Activated naive CD4-positive, alpha-beta T cell treated with anti-CD3 and anti-CD28 coated beads, Interleukin-2, amount 50 U/mL, for 16 hours (primary cell): ENCODE measurements around the gene TUBA3E.
"Not testable (repeated sequence)": the region's sequence is repeated elsewhere in the genome, so short reads cannot be mapped to it uniquely, and the experiment has no call there.

Experiments used
- DNase-seq: peaks from one replicate; pipeline ENCODE4 v3.0.0-alpha.2; 2020

TUBA3E gene

DNA sequence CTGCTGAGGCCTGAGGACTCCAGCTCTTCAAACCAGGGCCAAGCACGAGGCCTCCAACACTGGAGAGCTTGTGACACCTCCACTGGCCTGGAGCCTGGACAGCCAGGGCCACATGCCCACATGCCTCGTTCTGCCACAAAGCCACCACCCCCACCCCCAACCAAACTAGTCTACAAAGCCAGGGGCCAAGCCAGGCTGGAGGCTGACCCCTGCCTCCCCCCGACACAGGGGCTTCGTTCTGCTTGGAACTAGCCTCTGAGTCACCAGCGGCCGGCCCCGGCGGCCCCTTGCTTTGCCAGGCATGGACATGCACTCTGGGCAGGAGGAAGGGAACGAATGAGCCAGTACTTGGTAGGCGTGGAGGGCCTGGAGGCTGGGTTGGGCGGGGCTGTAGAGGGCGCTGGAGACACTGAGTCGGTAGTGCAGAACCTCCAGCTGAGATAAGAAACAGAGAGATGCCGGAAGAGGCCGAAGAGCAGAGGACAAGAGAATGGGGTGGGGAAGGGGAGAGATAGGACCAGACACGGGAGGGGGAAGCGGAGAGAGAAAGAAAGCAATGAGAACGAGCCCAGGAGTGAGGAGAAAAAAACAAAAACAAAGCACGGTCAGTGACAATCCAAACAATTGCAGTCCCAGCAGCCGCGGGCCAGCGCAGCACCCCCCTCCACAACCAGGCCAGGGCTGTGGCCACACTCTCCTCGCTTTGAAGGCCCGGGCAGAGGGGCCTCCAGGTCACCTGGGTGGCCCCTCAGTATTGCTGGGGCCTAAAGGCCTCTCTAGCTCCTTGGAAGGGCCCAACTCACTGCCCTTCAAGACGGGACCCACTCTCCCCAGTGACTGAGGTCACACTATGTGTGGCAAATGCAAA, 37.2 kb downstream of the TUBA3E start:
- not testable (repeated sequence) for DNase-seq

- no peak for DNase-seq
Measured at GRCh38 chr2:130160131-130160530, 38.1 kb downstream of the TUBA3E start.

DNA sequence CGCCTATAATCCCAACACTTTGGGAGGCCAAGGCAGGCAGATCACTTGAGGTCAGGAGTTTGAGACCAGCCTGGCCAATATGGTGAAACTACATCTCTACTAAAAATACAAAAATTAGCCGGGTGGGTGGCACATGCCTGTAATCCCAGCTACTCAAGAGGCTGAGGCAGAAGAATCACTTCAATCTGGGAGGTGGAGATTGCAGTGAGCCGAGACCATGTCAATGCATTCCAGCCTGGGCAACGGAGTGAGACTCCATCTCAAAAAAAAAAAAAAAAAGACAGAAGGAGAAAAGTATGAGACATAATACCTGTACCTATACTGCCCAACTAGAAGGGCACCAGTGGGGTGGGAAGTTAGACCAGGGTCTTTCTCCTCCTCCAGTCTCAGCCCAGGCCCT, 38.9 kb downstream of the TUBA3E start:
- DNase-seq = not testable (repeated sequence)

DNA sequence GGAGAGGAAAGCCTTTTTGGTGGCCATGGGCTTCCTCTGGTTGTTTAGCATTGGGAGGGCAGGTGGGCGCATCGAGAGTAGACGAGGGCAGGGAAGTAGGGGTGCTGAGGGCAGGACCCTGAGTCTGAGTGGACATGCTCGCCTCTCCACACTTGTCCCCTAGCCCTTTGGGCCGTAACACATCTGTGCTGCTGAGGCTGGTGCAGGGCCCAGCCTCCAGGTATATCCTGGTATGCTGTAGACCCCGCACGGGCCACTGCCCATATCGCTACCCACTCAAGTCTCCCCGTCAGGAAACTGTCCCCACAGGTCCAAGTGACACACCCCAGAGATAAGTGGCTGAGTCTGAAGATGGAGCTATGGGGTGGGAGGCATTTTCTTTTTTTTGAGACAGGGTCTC, 39.6 kb downstream of the TUBA3E start:
- DNase-seq = no peak

DNA sequence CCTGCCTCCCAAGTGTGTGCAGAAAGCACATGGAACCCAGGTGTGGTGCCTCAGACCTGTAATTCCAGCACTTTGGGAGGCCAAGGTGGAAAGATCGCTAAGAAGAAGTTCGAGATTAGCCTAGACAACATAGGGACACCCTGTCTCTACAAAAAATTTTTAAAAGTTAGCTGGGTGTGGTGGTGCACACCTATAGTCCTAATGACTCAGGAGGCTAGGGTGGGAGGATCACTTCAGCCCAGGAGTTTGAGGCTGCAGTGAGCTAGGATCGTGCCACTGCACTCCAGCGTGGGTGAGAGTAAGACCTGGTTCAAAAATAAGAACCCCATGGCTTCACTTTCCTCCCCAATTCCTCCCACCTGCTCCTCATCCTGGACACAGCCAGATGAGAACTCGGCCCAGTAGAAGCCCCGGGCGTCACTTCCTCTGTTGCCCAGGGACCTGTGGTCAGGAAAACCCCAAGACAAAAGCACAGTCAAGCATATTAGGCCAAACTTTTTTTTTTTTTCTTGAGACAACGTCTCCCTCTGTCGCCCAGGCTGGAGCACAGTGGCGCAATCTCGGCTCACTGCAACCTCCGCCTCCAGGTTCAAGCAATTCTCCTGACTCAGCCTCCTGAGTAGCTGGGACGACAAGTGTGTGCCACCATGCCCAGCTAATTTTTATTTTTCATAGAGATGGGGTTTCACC, 40.3 kb downstream of the TUBA3E start:
- not testable (repeated sequence) for DNase-seq

- DNase-seq = not testable (repeated sequence)
Measured at GRCh38 chr2:130157354-130157753, 40.9 kb downstream of the TUBA3E start.

DNA sequence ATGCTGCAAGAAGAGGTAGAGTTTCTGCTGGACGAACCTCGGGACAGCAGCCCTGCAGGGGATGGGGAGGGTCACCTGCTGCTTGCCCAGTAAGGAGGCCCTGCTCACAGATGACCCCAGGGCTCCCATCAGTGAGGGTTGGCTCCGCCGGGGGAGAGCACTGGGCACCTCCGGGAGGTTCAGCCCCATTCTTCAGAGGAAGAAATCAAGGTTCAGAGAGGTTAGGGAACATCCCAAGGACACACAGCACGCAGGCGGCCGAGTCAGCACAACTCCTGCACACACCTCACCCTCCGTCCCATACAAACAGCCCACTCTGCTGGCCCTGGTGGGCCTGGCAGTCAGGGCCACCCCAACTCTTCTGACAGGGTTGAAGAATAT, 41.6 kb downstream of the TUBA3E start:
- DNase-seq = no peak

- DNase-seq = not testable (repeated sequence)
Measured at GRCh38 chr2:130155956-130156623, 42.1 kb downstream of the TUBA3E start.

DNA sequence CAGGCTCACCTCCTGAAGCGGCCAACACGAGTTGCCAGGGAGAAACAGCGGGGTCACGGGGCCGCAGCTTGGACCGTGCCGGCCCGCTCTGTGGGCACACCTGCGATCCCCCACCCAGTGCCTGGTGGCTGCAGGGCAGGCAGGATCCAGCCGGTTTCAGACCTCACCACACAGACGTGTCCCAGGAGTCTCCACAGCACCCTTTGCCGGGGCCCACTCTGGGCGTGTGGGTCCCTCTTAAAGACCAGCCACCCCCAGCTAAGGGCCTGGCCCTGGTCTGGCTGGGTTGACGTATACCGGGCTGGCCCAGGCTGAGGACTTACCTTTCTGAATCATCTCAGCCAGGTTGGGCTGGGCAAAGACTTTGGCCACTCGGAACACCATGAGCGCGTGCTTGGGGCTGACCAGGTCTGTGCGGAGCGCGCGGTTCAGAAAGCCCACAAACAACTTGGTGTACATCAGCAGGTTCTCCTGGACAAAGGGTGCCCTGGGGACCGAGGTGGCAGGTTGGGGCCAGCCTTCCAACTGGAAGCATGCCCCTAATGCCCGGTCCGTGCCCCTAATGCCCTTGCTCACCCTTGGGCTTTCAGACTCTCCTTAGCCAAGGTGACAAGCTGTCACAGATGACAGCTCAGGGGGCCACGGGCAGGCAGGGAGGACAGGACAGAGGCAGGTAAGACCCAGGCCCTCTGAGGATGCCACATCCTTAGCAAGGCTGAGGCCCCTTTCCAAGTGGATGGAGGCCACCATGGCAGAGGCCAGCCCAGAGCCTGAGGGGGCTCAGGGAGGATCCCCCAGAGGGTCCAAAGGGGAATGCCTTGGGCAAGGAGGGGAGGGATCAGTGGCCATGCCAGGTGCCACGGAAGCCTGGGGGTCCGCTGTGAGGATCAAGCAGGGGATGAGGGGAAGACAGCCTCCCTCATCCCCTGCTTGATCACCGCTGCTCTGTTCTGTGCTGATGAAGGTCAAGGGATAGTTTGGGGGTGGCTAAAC, 43.2 kb downstream of the TUBA3E start:
- DNase-seq = no peak

DNA sequence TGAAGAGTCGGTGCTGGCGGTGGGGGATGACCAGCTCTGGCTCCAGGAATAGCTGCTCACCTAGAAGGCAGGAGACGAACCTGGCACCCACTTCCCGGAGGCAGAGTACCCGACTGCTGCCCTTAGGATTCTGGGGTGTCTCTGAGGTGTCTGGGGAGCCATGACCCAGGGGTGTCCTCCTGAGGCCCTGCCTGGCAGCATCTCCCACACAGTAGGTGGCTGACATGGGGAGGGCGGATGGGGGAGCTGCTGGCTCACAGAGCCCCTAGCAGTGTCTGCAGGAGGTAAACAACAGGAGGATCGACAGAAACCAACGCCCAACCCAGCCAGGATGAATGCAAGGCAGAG, 43.8 kb downstream of the TUBA3E start:
- not testable (repeated sequence) for DNase-seq

GRCh38 chr2:130153721-130154422, 44.4 kb downstream of the TUBA3E start:
- DNase-seq = not testable (repeated sequence)

DNA sequence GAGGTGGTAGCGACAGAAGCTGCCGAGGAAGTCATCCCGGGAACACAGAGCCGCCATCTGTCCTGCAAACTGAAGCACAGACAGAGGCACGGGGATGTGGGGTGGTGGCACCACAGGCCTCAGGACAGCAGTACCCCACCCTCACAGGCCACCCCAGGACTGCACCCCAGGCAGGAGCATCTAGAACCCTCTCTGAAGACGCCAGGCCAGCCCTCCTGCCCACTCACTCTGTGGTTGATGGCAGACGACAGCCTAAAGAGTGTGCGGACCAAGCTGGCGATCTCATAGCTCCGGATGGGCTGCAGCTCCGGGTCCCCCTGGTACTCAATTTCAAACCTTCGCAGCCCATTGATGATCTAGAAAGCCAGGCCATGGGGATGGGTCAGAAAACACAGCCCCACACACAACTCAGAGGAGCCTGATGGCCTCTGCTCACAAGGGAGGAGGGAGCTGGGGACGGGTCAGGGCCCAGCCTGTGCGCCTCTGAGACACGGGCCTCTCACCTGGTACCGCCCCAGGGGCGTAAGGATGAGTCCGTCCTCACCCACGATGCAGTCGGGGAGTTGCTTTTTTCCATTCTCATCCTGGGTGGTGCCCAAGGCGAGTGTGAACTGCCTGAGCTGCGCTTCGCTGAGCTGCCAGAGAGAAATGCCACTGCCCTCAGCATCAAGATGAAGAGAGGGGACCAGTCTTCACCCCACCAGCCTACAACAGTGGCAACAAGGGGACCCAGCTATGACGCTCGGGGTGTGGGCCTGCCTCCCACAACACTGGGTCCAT, 45.2 kb downstream of the TUBA3E start:
- DNase-seq = no peak

- DNase-seq = not testable (repeated sequence)
Measured at GRCh38 chr2:130152136-130152815, 46.0 kb downstream of the TUBA3E start.

GRCh38 chr2:130151145-130151512, 47.1 kb downstream of the TUBA3E start:
- DNase-seq = not testable (repeated sequence)

- no peak for DNase-seq
Measured at GRCh38 chr2:130150181-130151144, 47.8 kb downstream of the TUBA3E start.

DNA sequence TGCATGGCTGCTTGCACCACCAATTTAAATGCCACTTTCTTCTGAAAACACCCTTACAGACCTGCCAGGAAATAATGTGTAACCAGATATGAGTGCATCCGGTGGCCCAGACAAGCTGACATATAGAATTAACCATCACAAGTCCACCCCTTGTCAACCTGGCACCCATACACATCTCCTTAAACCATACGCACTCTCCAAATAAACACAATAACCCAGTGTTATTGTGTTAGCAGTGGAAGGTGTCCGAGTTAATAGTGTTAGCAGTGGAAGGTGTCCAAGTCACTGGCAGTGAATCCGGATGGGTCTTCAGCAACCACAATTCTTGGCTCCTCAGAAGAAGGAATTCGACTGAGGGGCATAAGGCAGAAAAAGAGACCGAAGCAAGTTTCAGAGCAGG, 49.7 kb downstream of the TUBA3E start:
- not testable (repeated sequence) for DNase-seq

DNA sequence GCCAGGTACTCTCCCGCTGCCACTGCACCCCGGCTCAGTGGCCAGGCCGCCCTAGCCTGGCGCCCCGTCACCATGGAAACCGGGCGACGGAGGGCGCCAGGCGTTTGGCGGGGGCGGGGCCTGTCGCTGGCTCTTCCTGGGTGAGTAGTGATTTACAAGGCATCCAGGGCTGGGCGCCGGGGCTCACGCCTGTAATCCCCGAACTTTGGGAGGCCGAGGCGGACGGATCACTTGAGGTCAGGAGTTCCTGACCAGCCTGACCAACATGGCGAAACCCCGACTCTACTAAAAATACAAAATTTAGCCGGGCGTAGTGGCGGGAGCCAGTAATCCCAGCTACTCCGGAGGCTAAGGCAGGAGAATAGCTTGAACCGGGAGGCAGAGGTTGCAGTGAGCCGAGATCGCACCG, 53.2 kb downstream of the TUBA3E start, which contains the start of gene CCDC74B:
Gene CCDC74B, minus strand, starts transcription at position 107 of the 409 bp plus-strand sequence. CDS start 116 bp downstream, outside the sequence.
- DNase-seq = peak; percentile 53

DNA sequence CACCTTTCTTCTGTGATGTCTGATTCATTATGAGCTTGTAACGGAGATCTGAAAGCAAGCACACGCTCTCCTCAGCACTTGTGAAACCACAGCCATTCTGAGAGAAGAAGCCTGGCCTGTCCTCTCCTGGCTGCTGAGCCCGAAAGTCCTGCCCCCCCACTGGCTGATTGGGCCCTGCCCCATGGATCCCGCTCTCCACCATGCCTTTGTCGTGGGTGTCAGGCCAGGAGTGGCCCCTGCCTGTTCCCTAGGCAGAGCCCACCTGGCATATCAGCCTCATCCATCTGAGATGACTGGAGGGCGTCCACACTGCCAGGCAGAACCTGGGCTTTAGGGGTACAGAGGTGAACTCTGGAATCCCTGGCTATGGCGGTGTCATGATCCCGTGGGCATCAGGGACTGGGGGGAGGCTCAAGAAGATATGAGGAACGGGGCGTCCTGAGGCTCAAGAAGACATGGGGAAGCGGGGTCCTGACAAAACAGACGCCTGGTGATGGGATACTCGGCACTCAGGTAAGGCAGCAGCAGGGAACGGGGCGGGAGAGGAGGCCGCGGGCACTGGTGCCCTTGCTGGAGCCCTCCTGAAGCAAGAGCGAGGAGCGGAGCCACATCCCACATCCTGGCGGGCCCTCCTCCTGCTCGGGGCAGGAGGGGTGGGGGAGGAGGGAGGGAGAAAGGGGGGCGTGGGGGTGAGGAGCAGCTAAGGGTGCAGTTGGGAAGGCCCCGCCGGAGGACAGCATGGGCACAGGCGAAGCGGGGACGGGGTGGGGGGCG, 54.8 kb downstream of the TUBA3E start:
- not testable (repeated sequence) for DNase-seq
